H1 (cell line): ENCODE data around the gene PNO1. TPM values are rescaled to one million over a fixed set of nuclear protein-coding genes. Genes with fewer than 3 reads are reported as not detected.

Experiments
- CTCF ChIA-PET: fragments of 300-600 bp; sonication (Branson Sonifier 250); formaldehyde crosslinking; loops from one replicate; lab custom pipeline; 2021; ENCODE audit not compliant: partially characterized antibody; lab: Charles Lee
- POLR2A ChIA-PET: fragments of 300-600 bp; sonication (Branson Sonifier 250); formaldehyde crosslinking; loops from one replicate; lab custom pipeline; 2021; ENCODE audit warnings: inconsistent platforms; ENCODE audit not compliant: partially characterized antibody; lab: Charles Lee
- DNase-seq, 2 experiments: peaks; one replicate each; pipeline versions ENCODE4 v3.0.0 to v3.0.0-alpha.2; 2010 to 2022; ENCODE audit warnings: low spot score in 2 of 2, low read depth in 1 of 2, mixed read lengths in 1 of 2
- FAIRE-seq: peaks from 2 replicates; lab custom pipeline; 2011; peaks lifted over from hg19 to GRCh38; lab: Jason Lieb, UNC
- H2AFZ ChIP-seq: 2 replicates; pipeline ENCODE4 v1.8.1; 2012; ENCODE audit warnings: low read length, inconsistent platforms
- H2AK5ac ChIP-seq: 2 replicates; pipeline ENCODE4 v1.6.1; 2013; ENCODE audit warnings: low read depth, low read length
- H2BK120ac ChIP-seq: replicated peaks from 2 replicates; pipeline ENCODE3; 2013; ENCODE audit warnings: low read depth, low read length, inconsistent platforms
- H2BK12ac ChIP-seq: 2 replicates; pipeline ENCODE4 v1.6.1; 2013; ENCODE audit warnings: low read depth, low read length
- H2BK15ac ChIP-seq: 2 replicates; pipeline ENCODE4 v1.6.1; 2013; ENCODE audit warnings: low read length
- H2BK20ac ChIP-seq: 2 replicates; pipeline ENCODE4 v1.6.1; 2013; ENCODE audit warnings: low read length
- H2BK5ac ChIP-seq: 2 replicates; pipeline ENCODE4 v1.6.1; 2013; ENCODE audit warnings: low read depth, low read length
- H3K14ac ChIP-seq: 2 replicates; pipeline ENCODE4 v1.6.1; 2013; ENCODE audit warnings: inconsistent platforms; ENCODE audit not compliant: insufficient read length
- H3K18ac ChIP-seq: 2 replicates; pipeline ENCODE4 v1.6.1; 2013; ENCODE audit warnings: low read length; ENCODE audit errors: extremely low read depth
- H3K23ac ChIP-seq: 2 replicates; pipeline ENCODE4 v1.6.1; 2013; ENCODE audit warnings: inconsistent platforms; ENCODE audit not compliant: insufficient read length
- H3K23me2 ChIP-seq: 2 replicates; pipeline ENCODE4 v1.6.1; 2013; ENCODE audit warnings: low read depth, low read length
- H3K27ac ChIP-seq: 2 replicates; pipeline ENCODE4 v1.6.1; 2011; ENCODE audit warnings: low read depth, low read length, inconsistent platforms
- H3K27me3 ChIP-seq, 4 experiments: replicated peaks in 1 of 4; 1 replicate in 1 of 4; 2 replicates in 3 of 4; pipeline versions ENCODE4 v1.6.1 to v1.8.1; 2011 to 2013; ENCODE audit warnings: low read length in 3 of 4, mild to moderate bottlenecking in 3 of 4, inconsistent platforms in 2 of 4, mixed read lengths in 2 of 4, moderate library complexity in 1 of 4; ENCODE audit not compliant: control insufficient read depth in 3 of 4, insufficient read depth in 3 of 4; ENCODE audit errors: extremely low read depth in 1 of 4
- H3K36me3 ChIP-seq, 4 experiments: 2 replicates each; pipeline versions ENCODE4 v1.6.1 to v1.8.1; 2011 to 2013; ENCODE audit warnings: mild to moderate bottlenecking in 4 of 4, low read length in 3 of 4, moderate library complexity in 2 of 4, control low read depth in 1 of 4, inconsistent platforms in 1 of 4; ENCODE audit not compliant: insufficient read depth in 4 of 4, control insufficient read depth in 2 of 4
- H3K4ac ChIP-seq: replicated peaks from 2 replicates; pipeline ENCODE3; 2013; ENCODE audit warnings: low read length, low read depth, mixed read lengths, inconsistent platforms; ENCODE audit not compliant: insufficient read length
- H3K4me1 ChIP-seq, 4 experiments: replicated peaks in 1 of 4; 1 replicate in 1 of 4; 2 replicates in 3 of 4; pipeline versions ENCODE4 v1.6.1 to v1.8.1; 2011 to 2013; ENCODE audit warnings: low read length in 3 of 4, inconsistent platforms in 2 of 4, mixed read lengths in 1 of 4; ENCODE audit not compliant: insufficient read depth in 4 of 4, control insufficient read depth in 3 of 4
- H3K4me2 ChIP-seq, 2 experiments: 2 replicates each; pipeline versions ENCODE4 v1.6.1 to v1.8.1; 2011 to 2013; ENCODE audit warnings: low read depth in 2 of 2, low read length in 2 of 2, control low read depth in 1 of 2, inconsistent platforms in 1 of 2, mild to moderate bottlenecking in 1 of 2; ENCODE audit not compliant: insufficient read depth in 1 of 2
- H3K4me3 ChIP-seq, 4 experiments: fragments of 200-600, 300-600 bp in 1 of 4; sonication (generic), shearing (Covaris generic), sonication (Bioruptor Twin) in 1 of 4; 2 replicates each; pipeline versions ENCODE4 v1.5.1 to v1.8.1; 2011 to 2016; ENCODE audit warnings: low read length in 4 of 4, low read depth in 3 of 4, control low read depth in 2 of 4, inconsistent platforms in 2 of 4, mild to moderate bottlenecking in 2 of 4, mixed read lengths in 1 of 4, moderate library complexity in 1 of 4; ENCODE audit not compliant: insufficient read depth in 2 of 4; ENCODE audit errors: extremely low read depth in 1 of 4
- H3K56ac ChIP-seq: replicated peaks from 2 replicates; pipeline ENCODE3; 2013; ENCODE audit warnings: low read depth, mild to moderate bottlenecking, mixed read lengths, low read length, inconsistent platforms; ENCODE audit not compliant: insufficient read length
- H3K79me1 ChIP-seq: 2 replicates; pipeline ENCODE4 v1.6.1; 2013; ENCODE audit warnings: low read depth, low read length, control low read depth
- H3K79me2 ChIP-seq, 2 experiments: 2 replicates each; pipeline versions ENCODE4 v1.6.1 to v1.8.1; 2012 to 2013; ENCODE audit warnings: low read length in 2 of 2, mild to moderate bottlenecking in 2 of 2, inconsistent platforms in 1 of 2; ENCODE audit not compliant: insufficient read depth in 2 of 2, control insufficient read depth in 1 of 2
- H3K9ac ChIP-seq, 4 experiments: replicated peaks in 1 of 4; 1 replicate in 1 of 4; 2 replicates in 3 of 4; pipeline versions ENCODE4 v1.6.1 to v1.8.1; 2011 to 2013; ENCODE audit warnings: low read depth in 3 of 4, low read length in 3 of 4, control low read depth in 2 of 4, mild to moderate bottlenecking in 2 of 4, moderate library complexity in 2 of 4, inconsistent platforms in 1 of 4; ENCODE audit errors: extremely low read depth in 1 of 4
- H3K9me3 ChIP-seq, 2 experiments: 2 replicates each; pipeline versions ENCODE4 v1.6.1 to v1.8.1; 2012 to 2013; ENCODE audit warnings: mild to moderate bottlenecking in 2 of 2, moderate library complexity in 2 of 2, control low read depth in 1 of 2, inconsistent platforms in 1 of 2, low read depth in 1 of 2, low read length in 1 of 2, mixed read lengths in 1 of 2; ENCODE audit not compliant: insufficient read depth in 2 of 2
- H4K20me1 ChIP-seq, 2 experiments: replicated peaks in 1 of 2; 2 replicates each; pipeline versions ENCODE3 to v1.8.1; 2011 to 2013; ENCODE audit warnings: inconsistent platforms in 2 of 2, low read length in 2 of 2, mild to moderate bottlenecking in 1 of 2; ENCODE audit not compliant: insufficient read depth in 2 of 2, control insufficient read depth in 1 of 2
- H4K5ac ChIP-seq: 2 replicates; pipeline ENCODE4 v1.6.1; 2013; ENCODE audit warnings: low read length, low read depth, mixed read lengths, inconsistent platforms; ENCODE audit not compliant: insufficient read length
- H4K8ac ChIP-seq: 2 replicates; pipeline ENCODE4 v1.8.0; 2013; ENCODE audit warnings: mild to moderate bottlenecking, moderate library complexity, low read length, inconsistent platforms; ENCODE audit not compliant: insufficient read depth; ENCODE audit errors: extremely low read depth
- H4K91ac ChIP-seq: replicated peaks from 2 replicates; pipeline ENCODE3; 2013; ENCODE audit warnings: low read length, mixed read lengths, inconsistent platforms; ENCODE audit not compliant: insufficient read length
- ASH2L ChIP-seq: fragments of 200-600, 300-600 bp; sonication (generic); IDR thresholded peaks from one replicate; pipeline ENCODE4 v1.7.1; 2017; ENCODE audit warnings: low read length
- CBX8 ChIP-seq: fragments of 300-800, 300-1000 bp; sonication (generic); IDR thresholded peaks from 2 replicates; pipeline ENCODE4 v1.7.1; 2016; ENCODE audit warnings: low read depth, low read length, borderline replicate concordance
- CREB1 ChIP-seq: IDR thresholded peaks from 2 replicates; pipeline ENCODE4 v1.6.1; 2012; ENCODE audit warnings: inconsistent platforms
- EP300 ChIP-seq, 2 experiments: IDR thresholded peaks; 1 replicate in 1 of 2; 2 replicates in 1 of 2; pipeline ENCODE4 v1.6.1; 2011 to 2012; ENCODE audit warnings: low read depth in 2 of 2, low read length in 2 of 2, mild to moderate bottlenecking in 2 of 2, borderline replicate concordance in 1 of 2, inconsistent platforms in 1 of 2, moderate library complexity in 1 of 2
- KDM4A ChIP-seq: IDR thresholded peaks from one replicate; pipeline ENCODE4 v1.7.1; 2012; ENCODE audit warnings: low read depth, mild to moderate bottlenecking, moderate library complexity, low read length, inconsistent platforms; ENCODE audit not compliant: severe bottlenecking
- MAFK ChIP-seq: IDR thresholded peaks from 2 replicates; pipeline ENCODE4 v1.6.1; 2012; ENCODE audit warnings: low read depth, mild to moderate bottlenecking, improper control_type of control experiment, low read length
- POLR2A ChIP-seq, 2 experiments: IDR thresholded peaks; 1 replicate in 1 of 2; 2 replicates in 1 of 2; pipeline ENCODE4 v1.6.1; 2011; ENCODE audit warnings: low read depth in 2 of 2, low read length in 2 of 2, mild to moderate bottlenecking in 2 of 2; ENCODE audit errors: control extremely low read depth in 1 of 2
- POU5F1 ChIP-seq: IDR thresholded peaks from 2 replicates; pipeline ENCODE4 v1.6.1; 2011; ENCODE audit warnings: low read depth, mild to moderate bottlenecking, low read length, moderate library complexity
- RNF2 ChIP-seq: fragments of 200-900, 300-1000 bp; sonication (generic); IDR thresholded peaks from 2 replicates; pipeline ENCODE4 v1.7.1; 2016; ENCODE audit warnings: borderline replicate concordance, low read depth, mild to moderate bottlenecking, antibody characterized with exemption, low read length; ENCODE audit not compliant: poor library complexity, severe bottlenecking; ENCODE audit errors: missing control alignments
- SIRT6 ChIP-seq: IDR thresholded peaks from one replicate; pipeline ENCODE4 v1.7.1; 2012; ENCODE audit warnings: low read length, inconsistent platforms
- SIX5 ChIP-seq: IDR thresholded peaks from 2 replicates; pipeline ENCODE4 v1.6.1; 2011; ENCODE audit warnings: mild to moderate bottlenecking, low read depth, low read length
- SP2 ChIP-seq: IDR thresholded peaks from 2 replicates; pipeline ENCODE4 v1.6.1; 2012; ENCODE audit warnings: mild to moderate bottlenecking, low read length, inconsistent platforms
- SRF ChIP-seq: IDR thresholded peaks from 2 replicates; pipeline ENCODE4 v1.6.1; 2011; ENCODE audit warnings: mild to moderate bottlenecking, low read depth, low read length, moderate library complexity
- TCF12 ChIP-seq: IDR thresholded peaks from 2 replicates; pipeline ENCODE4 v1.6.1; 2011; ENCODE audit warnings: low read depth, mild to moderate bottlenecking, low read length
- WGBS, 2 experiments: shearing (Covaris generic) in 1 of 2; methylation state at CpG; one replicate each; pipeline versions ENCODE4 v1.1.6 to v1.1.7; 2013 to 2015; ENCODE audit warnings: low lambda C conversion rate in 2 of 2, mixed read lengths in 2 of 2, inconsistent platforms in 1 of 2, low coverage in 1 of 2, missing lambda C conversion rate in 1 of 2; ENCODE audit not compliant: insufficient replicate concordance in 2 of 2, insufficient coverage in 1 of 2, insufficient read length in 1 of 2; ENCODE audit errors: extremely low coverage in 1 of 2, missing lambda C conversion rate in 1 of 2; 5-methylcytosine and 5-hydroxymethylcytosine counted together
- polyA plus RNA-seq, 7 experiments: library from polyadenylated mRNA; depleted of rRNA in 3 of 7; stranded (reverse) in 5 of 7; unstranded in 2 of 7; fragments of >200 nt in 5 of 7; fragments of 200-250 nt in 2 of 7; gene quantifications; 1 replicate in 5 of 7; 2 replicates in 1 of 7; 4 replicates in 1 of 7; pipeline versions ENCODE4 v1.2.1 to v1.2.3, GENCODE V29; 2011 to 2013; ENCODE audit warnings: missing spikeins in 2 of 7, mixed read lengths in 2 of 7
- total RNA-seq: library from RNA; stranded (reverse); fragmentation: NEBNext Ultra II Directional; extraction: Animal tissue kit (Norgen Biotek cat#: 25700); gene quantifications from 2 replicates; pipeline ENCODE4 v1.2.1, GENCODE V29; 2021

PNO1 gene
- total and polyA plus RNA-seq, 2 of the 8 experiments (the other 6 are each of a cell fraction or from before 2014, with no cell fraction given), result 18.6 to 33.2 TPM

GRCh38 chr2:68200157-68200787 is 42.6 kb downstream of the PNO1 start:
- Histone ChIP-seq H3K27me3 (no peaks in the 10 kb centered on the region), H4K91ac (no peak overlapping the region), H3K36me3 (no peaks in the 10 kb centered on the region), H2AK5ac (no peak overlapping the region), H3K4me1 (no peaks in the 10 kb centered on the region; a peak in 1 of 7 replicates), H3K9ac (no peak overlapping the region), H3K79me1 (no peaks in the 10 kb centered on the region), H3K27ac (no peak overlapping the region), H2BK5ac (no peak overlapping the region), H4K5ac (no peak overlapping the region), H3K56ac (no peak overlapping the region), H2BK12ac (no peak overlapping the region), H3K4ac (no peak overlapping the region), H3K23ac (no peak overlapping the region), H3K23me2 (no peaks in the 10 kb centered on the region), H3K4me3 (no peak overlapping the region), H4K8ac (no peak overlapping the region), H2BK15ac (no peak overlapping the region), H3K4me2 (no peak overlapping the region), H3K14ac (no peak overlapping the region), H4K20me1 (peaks cover 0 to 2% of the 10 kb centered on the region in 2 experiments), H2BK20ac (no peak overlapping the region), H2AFZ (no peak overlapping the region), H2BK120ac (no peak overlapping the region), H3K79me2 (peaks cover 0 to 73% of the 10 kb centered on the region in 2 experiments; a peak in 2 of 4 replicates), H3K18ac (no peak overlapping the region), H3K9me3 (no peaks in the 10 kb centered on the region)
- DNase-seq, result no peak
- 90% methylated on average over 4 of the region's 4 CpGs; no CpG with 5 or more reads in 1 of the 2 experiments for WGBS, 2 experiments
- CTCF ChIA-PET, result no interaction called here
- POLR2A ChIA-PET, result interaction anchor here (0.7 to 0.9 kb wide), 2 partner anchors 9 to 36 kb away, joined by 3 read pairs; no protein-coding TSS in a partner anchor
- no peak for FAIRE-seq
- TF ChIP-seq MAFK (no peak), POU5F1 (no peak), SIRT6 (no peak), KDM4A (no peak), SRF (no peak), RNF2 (no peak), POLR2A (IDR thresholded peaks at IDR 0.05; ENCODE audit: control extremely low read depth in 1 of 2, low read depth in 2 of 2, low read length in 2 of 2) (no peak), SP2 (no peak), CBX8 (no peak), TCF12 (no peak), ASH2L (no peak), CREB1 (no peak), EP300 (IDR thresholded peaks at IDR 0.05; ENCODE audit: borderline replicate concordance in 1 of 2, low read depth in 2 of 2, low read length in 2 of 2) (no peak), SIX5 (no peak)
